Pancreas (tissue), 10 donors: ENCODE measurements around the gene SNED1. TPM values are rescaled to one million over a fixed set of nuclear protein-coding genes. Genes with fewer than 3 reads are reported as not detected.

Source experiments
- ATAC-seq, 4 donors: fragments of 200-7000 bp; cut with Tn5 transposase; one replicate each; pipeline versions ENCODE4 v1.8.0 to v1.9.1; 2020; ENCODE audit warnings: mild to moderate bottlenecking in 4 of 4, moderate library complexity in 4 of 4
- DNase-seq, 6 donors: peaks; one replicate each; pipeline ENCODE4 v3.0.0-alpha.2; 2020
- FAIRE-seq: peaks from 2 replicates; lab custom pipeline; 2012; peaks lifted over from hg19 to GRCh38; lab: Jason Lieb, UNC
- H3K27ac ChIP-seq, 4 donors: fragments of 200-600 bp; sonication (generic); 1 replicate in 3 of 4; 2 replicates in 1 of 4; pipeline versions ENCODE4 v1.5.0 to v1.8.0; 2020
- H3K27me3 ChIP-seq, 4 donors: fragments of 200-600 bp; one replicate each; pipeline ENCODE4 v1.8.0; 2021
- H3K36me3 ChIP-seq, 3 donors: fragments of 200-600 bp; sonication (generic) in 1 of 3; one replicate each; pipeline versions ENCODE4 v1.5.0 to v1.8.0; 2020 to 2021
- H3K4me1 ChIP-seq, 3 donors: fragments of 200-600 bp; one replicate each; pipeline ENCODE4 v1.8.0; 2021
- H3K4me3 ChIP-seq, 4 donors: fragments of 200-600 bp; sonication (generic) in 2 of 4; one replicate each; pipeline versions ENCODE4 v1.5.0 to v1.8.0; 2020 to 2021
- H3K9me3 ChIP-seq, 4 donors: fragments of 200-600 bp; one replicate each; pipeline ENCODE4 v1.8.0; 2021
- WGBS, 2 donors: extraction: QIAGEN DNeasy Blood & Tissue Kit; methylation state at CpG; one replicate each; pipeline ENCODE4 v1.1.7; 2013; 5-methylcytosine and 5-hydroxymethylcytosine counted together
- intact Hi-C, 3 donors: fragments of 100-400 bp; cut with DNase I; formaldehyde crosslinking; loops; one replicate each; pipeline versions ENCODE4 v1.11.1 to v1.14.2; 2022
- polyA plus RNA-seq, 2 donors: library from polyadenylated mRNA; stranded (reverse); fragments of 200-250 nt; gene quantifications; one replicate each; pipeline ENCODE4 v1.2.3, GENCODE V29; 2013
- total RNA-seq, 6 donors: library from RNA; stranded (reverse); fragmentation: NEBNext Ultra II Directional in 4 of 6; extraction: Animal tissue kit (Norgen Biotek cat#: 25700) in 4 of 6; gene quantifications; one replicate each; pipeline versions ENCODE4 v1.2.1 to v1.2.4, GENCODE V29; 2021 to 2023
- TF ChIP-seq, protein P1 (sequence below), 4 donors: fragments of 200-600 bp; sonication (generic) in 3 of 4; IDR thresholded peaks; one replicate each; pipeline versions ENCODE4 v1.5.0 to v1.8.0; 2021; ENCODE audit warnings: antibody characterized with exemption in 4 of 4
- donor health status: healthy with polysubstance abuse.
- donor health status: DM: no; HTN: no; CAD: no; lungs with moderate emphysema.
- donor health status: DM: no; HTN: no; CAD: no.
- donor health status: control.
- donor health status: control.
- donor health status: Bipolar disorder and iron deficiency.
- donor health status: DM: yes; HTN: yes; CAD: no.
- donor health status: DM: no; HTN: no; CAD: no.
- donor health status: DM: no; HTN: no; CAD: no.
- donor health status: DM: yes; HTN: yes; CAD: no.

Gene SNED1
- total and polyA plus RNA-seq, 8 donors = 6.6 to 19.2 (median 10.0) TPM

DNA sequence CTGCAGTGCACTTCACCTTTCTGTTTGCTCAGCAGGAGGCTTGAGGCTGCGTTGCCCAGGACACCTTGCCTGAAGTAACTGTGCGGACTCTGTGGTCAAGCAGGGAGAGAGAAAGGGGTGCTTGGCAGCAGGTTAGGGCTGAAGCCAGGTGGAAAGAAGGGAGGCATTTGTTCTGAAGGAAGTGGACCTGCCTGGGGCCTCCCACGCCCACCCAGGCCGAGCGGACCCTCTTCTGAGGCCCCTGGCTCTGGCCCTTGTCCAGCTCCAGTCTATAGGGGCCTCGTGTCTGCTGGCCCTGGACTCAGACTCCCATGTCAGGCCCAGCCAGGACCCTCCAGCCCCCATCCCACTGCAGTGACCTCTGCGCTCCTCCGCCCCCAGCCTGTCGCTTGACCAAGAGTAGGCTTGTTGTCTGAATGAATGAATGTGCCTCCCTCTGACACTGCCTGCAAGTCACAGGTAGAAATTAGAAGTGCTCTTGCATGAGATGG lies 2.5 kb downstream of the SNED1 start:
- peaks cover 13 to 25% (median 15%) of the 10 kb centered on the region in 3 donors for H3K4me1 ChIP-seq
- H3K4me3 ChIP-seq = no peak overlapping the region
- 84 to 87% methylated on average over 9 of the region's 9 CpGs for WGBS, 2 donors
- H3K27me3 ChIP-seq = no peaks in the 10 kb centered on the region
- ATAC-seq (peak in 2 of 4 donors; percentile 26 to 39), DNase-seq (peak in 5 of 6 donors; percentile 17 to 63 (median 33)), FAIRE-seq (no peak)
- no peaks in the 10 kb centered on the region for H3K36me3 ChIP-seq
- peak overlapping the region in 1 of 4 donors; percentile 4 for H3K27ac ChIP-seq
- no peaks in the 10 kb centered on the region for H3K9me3 ChIP-seq
- intact Hi-C loops = no loop called here
- TF ChIP-seq, protein P1, sequence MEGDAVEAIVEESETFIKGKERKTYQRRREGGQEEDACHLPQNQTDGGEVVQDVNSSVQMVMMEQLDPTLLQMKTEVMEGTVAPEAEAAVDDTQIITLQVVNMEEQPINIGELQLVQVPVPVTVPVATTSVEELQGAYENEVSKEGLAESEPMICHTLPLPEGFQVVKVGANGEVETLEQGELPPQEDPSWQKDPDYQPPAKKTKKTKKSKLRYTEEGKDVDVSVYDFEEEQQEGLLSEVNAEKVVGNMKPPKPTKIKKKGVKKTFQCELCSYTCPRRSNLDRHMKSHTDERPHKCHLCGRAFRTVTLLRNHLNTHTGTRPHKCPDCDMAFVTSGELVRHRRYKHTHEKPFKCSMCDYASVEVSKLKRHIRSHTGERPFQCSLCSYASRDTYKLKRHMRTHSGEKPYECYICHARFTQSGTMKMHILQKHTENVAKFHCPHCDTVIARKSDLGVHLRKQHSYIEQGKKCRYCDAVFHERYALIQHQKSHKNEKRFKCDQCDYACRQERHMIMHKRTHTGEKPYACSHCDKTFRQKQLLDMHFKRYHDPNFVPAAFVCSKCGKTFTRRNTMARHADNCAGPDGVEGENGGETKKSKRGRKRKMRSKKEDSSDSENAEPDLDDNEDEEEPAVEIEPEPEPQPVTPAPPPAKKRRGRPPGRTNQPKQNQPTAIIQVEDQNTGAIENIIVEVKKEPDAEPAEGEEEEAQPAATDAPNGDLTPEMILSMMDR (IDR thresholded peaks at IDR 0.05) = no peak

GRCh38 chr2:241001413-241002274 lies 3.2 kb downstream of the SNED1 start:
- no peak overlapping the region for H3K4me3 ChIP-seq
- FAIRE-seq = no peak

DNA sequence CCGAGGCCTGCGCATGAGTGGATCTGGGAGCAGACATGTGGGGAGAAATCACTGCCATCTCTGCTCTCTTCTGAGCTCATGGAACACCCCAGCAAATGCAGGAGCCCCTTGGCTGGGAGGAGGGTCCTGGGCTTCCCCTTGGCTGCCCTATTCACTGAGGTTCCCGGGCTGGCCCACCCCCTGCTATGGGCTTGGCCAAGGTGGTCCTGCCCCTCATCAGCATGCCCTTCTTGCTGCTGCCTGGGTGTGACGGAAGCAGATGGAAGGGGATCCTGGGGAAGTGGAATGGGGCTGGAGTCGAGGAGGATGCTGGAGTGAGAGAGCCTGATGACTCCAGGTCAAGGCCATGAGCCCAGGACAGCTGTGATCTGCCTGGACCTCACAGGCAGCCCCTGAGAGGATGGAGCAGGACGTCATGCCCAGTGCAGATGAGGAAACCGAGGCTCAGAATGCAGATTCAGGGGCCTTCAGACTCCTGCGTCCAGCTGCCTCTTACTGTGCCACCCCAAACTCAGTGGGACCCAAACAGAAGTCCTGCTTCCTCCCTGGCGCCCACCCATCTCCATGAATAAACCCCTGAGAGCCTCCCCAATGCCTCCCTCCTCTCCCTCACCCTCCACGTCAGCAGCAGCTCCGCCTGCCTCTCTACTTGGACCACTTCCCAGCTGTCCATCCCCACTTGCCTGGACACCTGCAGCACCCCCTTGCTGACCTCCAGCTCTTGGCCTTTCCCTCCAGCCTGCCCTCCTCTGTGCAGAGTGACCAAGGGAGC lies 4.0 kb downstream of the SNED1 start:
- WGBS, 2 donors = 86 to 94% methylated on average over 11 of the region's 11 CpGs
- H3K4me1 ChIP-seq = peaks cover 5 to 12% (median 7%) of the 10 kb centered on the region in 3 donors
- DNase-seq (peak in 2 of 6 donors; percentile 11 to 41), FAIRE-seq (no peak), ATAC-seq (no peak)
- H3K4me3 ChIP-seq = no peak overlapping the region
- no peaks in the 10 kb centered on the region for H3K27me3 ChIP-seq
- H3K27ac ChIP-seq = no peak overlapping the region
- TF ChIP-seq, protein P1 (IDR thresholded peaks at IDR 0.05) = no peak
- no peaks in the 10 kb centered on the region for H3K36me3 ChIP-seq
- H3K9me3 ChIP-seq = no peaks in the 10 kb centered on the region
- intact Hi-C loops = no loop called here

More at GRCh38 chr2:241001413-241002274, 3.2 kb downstream of the SNED1 start:
- DNase-seq (peak in 4 of 6 donors; percentile 9 to 63 (median 30)), ATAC-seq (no peak)
- H3K4me1 ChIP-seq = peaks cover 13 to 20% (median 13%) of the 10 kb centered on the region in 3 donors
- TF ChIP-seq, protein P1 (IDR thresholded peaks at IDR 0.05) = no peak
- no peaks in the 10 kb centered on the region for H3K27me3 ChIP-seq
- 92 to 93% methylated on average over 21 of the region's 21 CpGs for WGBS, 2 donors
- H3K36me3 ChIP-seq = no peaks in the 10 kb centered on the region
- no peaks in the 10 kb centered on the region for H3K9me3 ChIP-seq
- H3K27ac ChIP-seq = no peak overlapping the region
- intact Hi-C loops = no loop called here

DNA sequence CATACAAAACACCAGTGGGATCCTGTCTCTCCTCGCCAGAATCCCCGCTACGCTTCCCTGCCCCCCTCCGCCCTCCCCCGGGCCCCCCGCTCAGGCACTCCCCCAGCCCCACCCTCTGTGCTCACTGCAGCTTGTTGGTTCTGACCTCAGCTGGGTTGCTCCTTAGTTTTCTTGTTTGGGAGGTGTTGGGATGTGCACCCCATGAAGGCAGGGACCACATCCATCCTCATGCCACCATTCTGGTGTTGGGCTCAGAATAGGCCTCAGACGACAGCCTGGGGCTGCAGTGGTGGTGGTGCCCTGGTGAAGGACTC lies 4.6 kb downstream of the SNED1 start:
- TF ChIP-seq, protein P1 (IDR thresholded peaks at IDR 0.05) = no peak
- intact Hi-C loops = no loop called here

More for the DNA sequence above, 4.6 kb downstream of the SNED1 start:
- no peak for DNase-seq
- Histone ChIP-seq H3K9me3 (no peaks in the 10 kb centered on the region), H3K27ac (no peak overlapping the region), H3K4me3 (no peak overlapping the region), H3K27me3 (no peaks in the 10 kb centered on the region), H3K36me3 (no peaks in the 10 kb centered on the region), H3K4me1 (peaks cover 0 to 6% (median 1%) of the 10 kb centered on the region in 3 donors)
- ATAC-seq = no peak
- no peak for FAIRE-seq
- WGBS, 2 donors = 95 to 96% methylated on average over 7 of the region's 7 CpGs
